ENCODE results near the gene SERPINB12.

The SERPINB12 gene

DNA sequence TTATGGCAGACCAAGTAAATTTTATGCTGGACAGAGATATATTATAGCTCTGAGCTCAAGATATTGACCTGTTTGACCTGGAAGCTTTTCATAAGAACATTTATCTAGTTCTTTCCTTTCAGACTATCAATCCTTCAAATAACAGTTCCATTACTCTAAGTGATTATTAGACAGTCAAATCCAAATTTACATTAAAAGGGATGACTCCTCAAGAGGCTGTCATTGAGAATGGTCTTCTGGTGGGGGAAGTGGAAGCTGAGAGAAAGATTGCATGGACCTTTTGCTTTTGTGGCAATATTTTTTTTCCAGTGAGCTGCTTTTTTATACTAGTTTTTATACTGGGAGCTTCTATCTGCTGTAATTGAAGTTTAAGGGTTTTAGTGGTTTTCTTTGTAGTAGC, 14.9 kb upstream of the SERPINB12 start:
- no peak for DNase-seq
- H3K4me3 Mint-ChIP-seq = no peak overlapping the region
- peaks cover 14% of the 10 kb centered on the region for H3K27me3 Mint-ChIP-seq
- H3K9me3 Mint-ChIP-seq = no peaks in the 10 kb centered on the region
- H3K27ac Mint-ChIP-seq = no peak overlapping the region
- no peaks in the 10 kb centered on the region for H3K36me3 Mint-ChIP-seq (ENCODE audit: low read depth)
- no peaks in the 10 kb centered on the region for H3K4me1 Mint-ChIP-seq (ENCODE audit: low read depth)

DNA sequence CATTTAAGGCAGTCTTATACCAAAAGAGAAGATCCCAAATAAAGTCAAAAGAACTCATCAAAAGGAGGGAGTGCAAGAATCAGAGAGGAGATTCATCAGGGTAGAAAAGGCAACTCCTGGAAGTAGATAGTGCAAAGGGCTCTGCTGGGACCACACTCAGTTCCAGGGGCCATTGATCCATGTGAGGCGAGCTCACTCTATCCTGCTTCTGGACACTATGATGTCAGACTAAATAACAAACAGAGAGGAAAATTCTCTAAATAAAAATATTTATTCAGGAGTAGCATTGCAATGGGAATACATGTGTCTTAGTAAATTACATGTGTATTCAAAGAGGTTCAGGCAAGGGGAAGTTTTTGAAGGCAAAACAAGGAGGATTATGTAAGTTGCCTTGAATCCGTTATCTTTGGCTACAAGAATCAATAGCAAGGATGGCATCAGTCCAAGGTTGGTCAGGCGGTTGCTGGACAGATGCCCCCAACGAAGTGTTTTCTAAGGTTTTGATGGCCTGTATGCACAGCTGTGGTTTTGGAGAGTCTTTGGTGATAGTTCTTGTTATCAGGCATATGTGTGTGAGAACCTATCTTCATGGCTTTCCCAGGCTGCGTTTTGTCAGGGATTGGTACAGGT, 13.2 kb upstream of the SERPINB12 start:
- Mint-ChIP-seq H3K4me1 (ENCODE audit: low read depth) (no peaks in the 10 kb centered on the region), H3K4me3 (no peak overlapping the region), H3K27ac (no peak overlapping the region), H3K36me3 (ENCODE audit: low read depth) (no peaks in the 10 kb centered on the region), H3K27me3 (peaks cover 18% of the 10 kb centered on the region), H3K9me3 (no peaks in the 10 kb centered on the region)
- DNase-seq = no peak

DNA sequence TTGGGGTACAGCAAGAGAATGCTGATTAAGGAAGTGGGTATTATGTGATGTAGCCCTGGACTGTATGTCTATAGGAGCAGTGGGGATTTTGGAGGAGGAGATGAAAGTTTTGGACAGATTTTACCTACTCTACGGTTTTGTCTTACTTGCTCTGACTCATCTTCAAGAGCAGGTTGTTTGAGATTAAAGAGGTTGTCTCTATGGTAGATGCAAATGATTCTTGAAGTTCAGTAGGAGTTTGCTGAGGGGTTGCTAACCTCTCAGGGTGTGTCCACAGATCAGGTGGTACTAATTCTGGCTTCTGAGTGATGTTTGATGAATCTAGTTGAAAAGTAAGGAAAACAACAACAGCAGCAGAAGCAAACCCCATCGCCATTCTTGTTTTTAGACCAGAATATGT, 9.7 kb upstream of the SERPINB12 start:
- DNase-seq = no peak
- Mint-ChIP-seq H3K27ac (no peak overlapping the region), H3K27me3 (peaks cover 24% of the 10 kb centered on the region), H3K36me3 (ENCODE audit: low read depth) (no peaks in the 10 kb centered on the region), H3K9me3 (no peaks in the 10 kb centered on the region), H3K4me1 (ENCODE audit: low read depth) (no peaks in the 10 kb centered on the region), H3K4me3 (no peak overlapping the region)

DNA sequence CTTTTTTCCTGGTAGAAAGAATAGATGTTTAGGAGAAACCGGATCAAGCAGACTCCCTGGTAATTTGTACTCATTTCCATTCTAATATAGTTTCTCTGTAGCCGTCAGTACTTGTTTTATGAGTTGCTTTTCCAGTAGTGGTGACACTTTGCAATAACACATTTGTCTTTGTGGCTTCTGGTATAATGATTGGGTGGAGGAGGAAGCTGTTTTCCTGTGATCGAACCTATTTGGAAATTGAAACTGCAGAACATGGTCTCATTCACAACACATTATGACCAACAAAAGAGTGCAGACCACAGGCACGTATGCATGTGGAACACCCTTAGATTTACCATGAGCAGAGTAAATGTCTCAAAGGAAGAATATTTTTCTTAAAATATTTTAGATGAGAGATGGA, 7.6 kb upstream of the SERPINB12 start:
- no peak overlapping the region for H3K4me3 Mint-ChIP-seq
- peaks cover 39% of the 10 kb centered on the region for H3K27me3 Mint-ChIP-seq
- DNase-seq = no peak
- no peak overlapping the region for H3K27ac Mint-ChIP-seq
- H3K36me3 Mint-ChIP-seq (ENCODE audit: low read depth) = no peaks in the 10 kb centered on the region
- no peaks in the 10 kb centered on the region for H3K4me1 Mint-ChIP-seq (ENCODE audit: low read depth)
- H3K9me3 Mint-ChIP-seq = no peaks in the 10 kb centered on the region

DNA sequence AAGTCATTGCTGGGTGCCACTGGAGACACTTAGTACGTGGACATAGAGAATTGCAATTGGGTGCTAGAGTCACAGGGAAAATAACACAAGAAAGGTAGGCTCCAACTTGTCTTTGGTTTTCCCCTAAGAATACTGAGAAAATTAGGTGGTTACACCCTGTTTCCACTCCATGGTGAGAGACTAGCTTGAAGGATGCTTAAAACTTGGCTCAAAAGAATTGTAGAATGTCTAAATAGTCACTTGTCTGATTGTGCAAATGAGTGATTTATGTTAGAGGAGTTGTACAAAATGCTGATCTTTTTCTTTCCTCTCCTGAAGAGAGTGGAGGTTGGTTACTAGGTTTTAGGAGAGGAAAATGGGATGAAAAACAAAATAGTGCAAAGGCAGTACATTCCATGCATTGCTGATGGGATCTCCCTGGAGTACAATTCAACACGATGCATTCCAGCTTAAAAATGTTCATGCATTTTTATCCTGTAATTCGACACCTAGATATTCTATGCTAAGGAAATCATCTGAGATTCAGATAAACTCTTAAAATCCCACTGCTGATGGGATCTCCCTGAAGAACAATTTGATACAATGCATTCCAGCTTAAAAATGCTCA, 2.2 kb upstream of the SERPINB12 start:
- Mint-ChIP-seq H3K36me3 (ENCODE audit: low read depth) (no peaks in the 10 kb centered on the region), H3K4me3 (no peak overlapping the region), H3K27ac (no peak overlapping the region), H3K4me1 (ENCODE audit: low read depth) (no peaks in the 10 kb centered on the region), H3K27me3 (peaks cover 31% of the 10 kb centered on the region), H3K9me3 (no peaks in the 10 kb centered on the region)
- no peak for DNase-seq

DNA sequence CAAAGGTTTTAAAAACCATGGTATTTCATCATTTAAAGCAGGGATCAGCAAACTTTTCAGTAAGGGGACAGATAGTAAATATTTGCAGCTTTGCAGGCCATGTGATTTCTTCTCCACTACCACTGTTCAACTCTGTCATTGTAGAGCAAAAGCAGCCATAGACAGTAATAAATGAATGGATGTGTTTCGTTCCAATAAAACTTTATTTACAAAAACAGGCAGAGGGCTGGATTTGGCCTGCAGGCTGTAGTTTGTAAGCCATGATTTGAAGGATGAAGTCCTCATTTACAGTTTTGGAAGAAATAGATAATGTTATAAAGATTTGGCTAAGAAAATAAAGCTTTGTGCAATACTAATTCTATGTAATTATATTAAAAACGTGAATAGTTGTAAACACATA, 1.8 kb downstream of the SERPINB12 start:
- no peaks in the 10 kb centered on the region for H3K9me3 Mint-ChIP-seq
- H3K4me3 Mint-ChIP-seq = no peak overlapping the region
- DNase-seq = no peak
- peaks cover 29% of the 10 kb centered on the region for H3K27me3 Mint-ChIP-seq
- no peaks in the 10 kb centered on the region for H3K36me3 Mint-ChIP-seq (ENCODE audit: low read depth)
- H3K27ac Mint-ChIP-seq = no peak overlapping the region
- no peaks in the 10 kb centered on the region for H3K4me1 Mint-ChIP-seq (ENCODE audit: low read depth)

DNA sequence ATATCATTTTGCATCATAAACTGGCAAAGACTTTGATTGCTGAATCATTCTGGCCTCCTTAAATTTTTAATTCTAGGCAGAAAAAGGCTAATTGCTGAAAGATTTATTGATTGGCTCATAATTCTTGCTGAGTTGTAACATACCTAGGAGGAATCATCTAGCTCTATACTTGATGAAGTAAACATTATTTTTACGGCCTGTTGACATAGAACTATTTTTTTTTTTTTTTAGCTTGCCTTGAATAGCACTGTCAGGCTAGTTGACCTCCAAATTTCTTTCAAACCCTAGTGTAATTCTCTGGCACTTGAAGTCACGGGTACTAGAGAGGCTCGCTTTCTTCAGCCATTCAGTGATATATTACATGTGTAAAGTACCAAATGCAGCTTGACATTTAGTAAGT, 2.8 kb downstream of the SERPINB12 start:
- Mint-ChIP-seq H3K36me3 (ENCODE audit: low read depth) (no peaks in the 10 kb centered on the region), H3K27me3 (peaks cover 22% of the 10 kb centered on the region), H3K9me3 (no peaks in the 10 kb centered on the region), H3K4me1 (ENCODE audit: low read depth) (no peaks in the 10 kb centered on the region), H3K4me3 (no peak overlapping the region), H3K27ac (no peak overlapping the region)
- DNase-seq = no peak

DNA sequence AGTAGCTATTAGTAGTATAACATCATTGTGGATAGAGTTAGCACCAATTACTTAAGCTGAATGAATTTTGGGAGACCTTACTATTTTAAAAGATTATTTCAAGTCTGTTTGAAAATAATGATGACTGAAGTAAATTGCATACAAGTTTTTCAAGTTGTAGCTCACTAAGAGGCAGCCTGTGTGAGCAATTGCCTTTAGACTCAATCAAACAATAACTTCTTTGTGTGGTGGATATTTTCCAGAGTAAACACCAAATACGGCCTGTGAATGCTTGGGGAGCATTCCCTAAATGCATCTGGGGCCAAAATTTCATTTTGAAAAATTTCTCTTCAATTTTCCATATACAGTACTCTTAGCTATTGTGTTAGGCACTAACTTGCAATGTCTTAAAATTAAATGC, 7.9 kb downstream of the SERPINB12 start:
- no peaks in the 10 kb centered on the region for H3K36me3 Mint-ChIP-seq (ENCODE audit: low read depth)
- no peak overlapping the region for H3K27ac Mint-ChIP-seq
- DNase-seq = no peak
- peaks cover 18% of the 10 kb centered on the region for H3K27me3 Mint-ChIP-seq
- no peaks in the 10 kb centered on the region for H3K4me1 Mint-ChIP-seq (ENCODE audit: low read depth)
- no peaks in the 10 kb centered on the region for H3K9me3 Mint-ChIP-seq
- H3K4me3 Mint-ChIP-seq = no peak overlapping the region

DNA sequence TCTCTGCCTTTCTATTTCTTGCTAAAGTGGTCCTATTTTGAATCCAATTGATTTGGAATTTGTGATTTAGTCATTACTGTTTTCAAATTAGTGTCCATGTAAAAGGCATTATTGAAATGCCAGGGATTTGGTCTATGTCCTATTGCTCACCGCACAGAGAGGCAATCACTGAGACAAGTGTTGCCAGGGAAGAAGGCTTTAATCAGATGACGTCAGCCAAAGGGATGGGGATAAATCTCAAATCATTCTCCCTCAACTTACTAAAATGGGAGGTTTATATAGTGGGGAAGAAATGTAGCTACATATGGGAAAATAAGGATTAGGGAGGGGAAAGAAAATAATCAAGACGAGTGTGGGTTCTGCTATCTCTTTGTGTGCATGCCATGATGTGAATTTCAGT, 9.6 kb downstream of the SERPINB12 start:
- Mint-ChIP-seq H3K4me3 (no peak overlapping the region), H3K9me3 (no peaks in the 10 kb centered on the region), H3K4me1 (ENCODE audit: low read depth) (no peaks in the 10 kb centered on the region), H3K27me3 (peaks cover 9% of the 10 kb centered on the region), H3K36me3 (ENCODE audit: low read depth) (no peaks in the 10 kb centered on the region), H3K27ac (no peak overlapping the region)
- DNase-seq = no peak

DNA sequence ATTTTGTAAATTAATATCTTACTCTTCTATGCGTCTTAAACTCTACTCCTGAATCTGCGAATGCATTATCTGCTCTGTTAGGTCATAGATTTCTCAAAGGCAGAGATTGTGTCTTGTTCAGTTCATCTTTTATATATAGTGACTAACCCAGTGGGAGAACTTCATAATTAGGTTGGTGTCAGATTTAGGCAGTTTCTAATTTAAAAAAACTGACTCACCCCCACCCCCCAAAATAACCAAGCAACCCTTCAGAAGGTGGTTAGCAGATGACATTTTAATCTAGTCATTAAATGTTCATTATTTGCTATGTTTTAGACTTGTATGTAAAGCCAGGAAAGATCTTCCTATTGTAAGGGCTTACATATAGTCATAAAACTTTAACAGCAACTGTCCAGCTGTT, 10.4 kb downstream of the SERPINB12 start:
- Mint-ChIP-seq H3K4me3 (no peak overlapping the region), H3K27me3 (peaks cover 9% of the 10 kb centered on the region), H3K4me1 (ENCODE audit: low read depth) (no peaks in the 10 kb centered on the region), H3K27ac (no peak overlapping the region), H3K9me3 (no peaks in the 10 kb centered on the region), H3K36me3 (ENCODE audit: low read depth) (no peaks in the 10 kb centered on the region)
- DNase-seq = no peak

DNA sequence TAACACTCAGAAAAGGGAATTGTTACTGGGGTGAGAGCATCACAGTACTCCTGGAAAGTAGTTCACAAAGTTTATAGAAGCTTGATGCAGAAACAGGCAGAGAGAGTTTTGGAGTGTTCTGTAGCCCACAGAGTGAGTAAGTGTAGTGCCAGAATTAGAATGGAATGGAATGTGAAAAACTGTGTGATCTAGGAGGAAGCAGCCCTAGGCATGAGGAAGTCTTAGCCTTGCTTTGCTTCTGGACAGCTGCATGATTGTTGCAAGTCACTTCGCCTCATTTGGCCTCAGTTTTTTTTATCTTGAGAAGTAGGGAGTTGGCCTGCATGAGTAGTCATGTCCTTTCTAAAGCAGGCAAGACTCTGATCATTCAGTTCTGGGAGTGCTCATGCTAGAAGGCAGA, 10.9 kb downstream of the SERPINB12 start:
- no peaks in the 10 kb centered on the region for H3K4me1 Mint-ChIP-seq (ENCODE audit: low read depth)
- H3K4me3 Mint-ChIP-seq = no peak overlapping the region
- H3K27me3 Mint-ChIP-seq = peaks cover 6% of the 10 kb centered on the region
- no peak overlapping the region for H3K27ac Mint-ChIP-seq
- DNase-seq = no peak
- no peaks in the 10 kb centered on the region for H3K9me3 Mint-ChIP-seq
- H3K36me3 Mint-ChIP-seq (ENCODE audit: low read depth) = no peaks in the 10 kb centered on the region

DNA sequence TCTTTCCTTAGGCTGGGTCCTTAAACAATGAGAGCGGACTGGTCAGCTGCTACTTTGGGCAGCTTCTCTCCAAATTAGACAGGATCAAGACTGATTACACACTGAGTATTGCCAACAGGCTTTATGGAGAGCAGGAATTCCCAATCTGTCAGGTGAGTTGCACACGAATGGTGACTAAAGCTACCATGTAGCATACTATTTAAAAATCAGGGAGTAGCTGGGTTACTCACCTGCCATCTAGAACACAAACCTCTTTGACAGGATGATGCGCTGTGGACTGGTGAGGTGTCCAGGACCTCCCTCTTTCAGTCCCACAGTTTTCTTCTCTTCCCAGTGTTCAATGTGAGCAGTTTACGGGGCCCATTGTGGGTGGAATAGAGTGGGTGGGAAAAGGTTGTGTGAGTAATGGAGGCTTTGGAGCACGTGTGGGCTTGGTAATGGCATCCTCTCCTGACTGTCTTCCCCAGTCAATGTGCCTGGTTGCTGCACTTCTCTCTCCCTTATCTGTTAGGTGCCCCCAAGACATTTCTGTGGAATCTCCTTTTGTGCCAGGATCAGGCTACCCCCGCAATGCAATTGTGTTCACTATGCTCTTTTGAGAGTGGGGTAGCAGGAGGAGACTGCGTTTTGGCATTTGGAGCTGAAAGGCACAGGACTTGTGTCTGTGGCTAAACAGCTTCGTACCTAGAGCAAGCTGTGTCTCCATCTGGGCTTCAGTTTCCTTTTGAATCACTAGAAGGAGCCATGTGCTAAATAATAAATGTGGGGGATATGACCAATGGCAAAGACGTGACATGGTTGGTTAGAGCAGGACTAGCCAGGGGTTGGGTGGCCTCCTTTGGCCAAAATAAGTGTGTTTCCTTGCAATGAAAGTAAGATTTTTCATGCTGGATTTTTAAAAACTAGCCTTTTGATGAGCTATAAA, 17.7 kb downstream of the SERPINB12 start:
- H3K27ac Mint-ChIP-seq = no peak overlapping the region
- H3K4me1 Mint-ChIP-seq (ENCODE audit: low read depth) = no peaks in the 10 kb centered on the region
- no peaks in the 10 kb centered on the region for H3K9me3 Mint-ChIP-seq
- DNase-seq = no peak
- peaks cover 10% of the 10 kb centered on the region for H3K27me3 Mint-ChIP-seq
- no peak overlapping the region for H3K4me3 Mint-ChIP-seq
- H3K36me3 Mint-ChIP-seq (ENCODE audit: low read depth) = no peaks in the 10 kb centered on the region

DNA sequence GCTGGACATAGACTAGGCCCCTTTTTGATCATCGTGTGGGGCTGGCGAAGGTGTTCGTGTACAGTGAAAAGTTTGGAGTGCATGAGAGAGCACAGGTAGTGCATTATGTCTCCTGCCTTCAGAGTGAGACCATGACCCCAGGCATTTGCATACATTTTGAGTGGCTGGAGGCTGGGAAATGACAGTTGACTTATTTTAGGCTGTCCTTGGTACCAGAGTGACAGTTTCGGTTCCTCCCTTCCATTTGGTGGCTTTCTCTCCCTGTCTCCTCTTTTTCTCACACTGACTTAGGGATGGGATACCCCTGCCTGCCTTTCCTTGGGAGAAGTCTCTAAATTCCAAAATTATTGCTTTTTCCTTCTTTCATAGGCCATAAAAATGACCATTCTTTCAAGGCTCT, 20.1 kb downstream of the SERPINB12 start:
- H3K36me3 Mint-ChIP-seq (ENCODE audit: low read depth) = no peaks in the 10 kb centered on the region
- no peak overlapping the region for H3K4me3 Mint-ChIP-seq
- no peaks in the 10 kb centered on the region for H3K9me3 Mint-ChIP-seq
- peaks cover 10% of the 10 kb centered on the region for H3K27me3 Mint-ChIP-seq
- no peaks in the 10 kb centered on the region for H3K4me1 Mint-ChIP-seq (ENCODE audit: low read depth)
- H3K27ac Mint-ChIP-seq = no peak overlapping the region
- DNase-seq = no peak

DNA sequence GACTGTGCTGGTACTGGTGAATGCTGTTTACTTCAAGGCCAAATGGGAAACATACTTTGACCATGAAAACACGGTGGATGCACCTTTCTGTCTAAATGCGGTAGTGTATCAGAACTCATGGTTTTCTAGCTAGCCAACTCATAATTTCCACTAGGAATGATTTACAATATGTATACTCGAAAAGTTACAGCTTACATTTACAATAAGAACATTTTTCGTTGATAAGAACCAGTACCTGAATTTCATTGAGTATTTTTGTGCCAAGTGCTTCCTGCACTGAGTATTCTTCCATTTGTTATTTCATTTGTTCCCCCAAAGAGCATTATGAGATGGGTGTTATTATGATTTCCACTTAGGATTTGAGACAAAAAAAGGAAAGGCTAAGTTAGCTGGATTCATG, 21.9 kb downstream of the SERPINB12 start:
- H3K27me3 Mint-ChIP-seq = peaks cover 16% of the 10 kb centered on the region
- DNase-seq = no peak

DNA sequence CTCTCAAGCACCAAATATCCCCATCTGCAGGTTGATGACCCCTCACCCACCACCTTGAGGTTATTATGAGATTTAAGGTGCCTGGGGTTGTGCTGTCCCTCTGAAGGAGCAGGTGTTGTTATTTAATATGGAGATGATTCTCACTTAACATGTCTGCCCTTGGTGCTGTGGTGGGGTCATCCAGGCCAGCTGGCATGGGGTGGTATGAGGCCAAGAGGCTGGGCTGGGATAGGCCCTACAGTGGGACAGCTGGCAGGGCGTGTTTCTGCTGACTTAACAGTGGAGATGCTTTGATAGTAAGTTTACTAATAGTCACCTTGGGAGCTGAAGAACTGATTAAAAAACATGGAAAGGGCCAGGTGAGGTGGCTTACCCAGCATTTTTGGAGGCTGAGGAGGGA, 22.4 kb downstream of the SERPINB12 start:
- H3K27me3 Mint-ChIP-seq = peaks cover 16% of the 10 kb centered on the region
- H3K4me1 Mint-ChIP-seq (ENCODE audit: low read depth) = no peaks in the 10 kb centered on the region
- H3K27ac Mint-ChIP-seq = no peak overlapping the region

More for the DNA sequence above, 21.9 kb downstream of the SERPINB12 start:
- Mint-ChIP-seq H3K4me3 (no peak overlapping the region), H3K27ac (no peak overlapping the region), H3K9me3 (no peaks in the 10 kb centered on the region), H3K36me3 (ENCODE audit: low read depth) (no peaks in the 10 kb centered on the region), H3K4me1 (ENCODE audit: low read depth) (no peaks in the 10 kb centered on the region)

More for the DNA sequence above, 22.4 kb downstream of the SERPINB12 start:
- Mint-ChIP-seq H3K4me3 (no peak overlapping the region), H3K9me3 (no peaks in the 10 kb centered on the region), H3K36me3 (ENCODE audit: low read depth) (no peaks in the 10 kb centered on the region)
- no peak for DNase-seq
